K562 (cell line): ENCODE measurements around the gene TERT. TPM values are rescaled to one million over a fixed set of nuclear protein-coding genes. Genes with fewer than 3 reads are reported as not detected.

Experiments
- ATAC-seq: fragments of 200-7000 bp; cut with Tn5 transposase; 3 replicates; pipeline ENCODE4 v1.9.1; 2020; ENCODE audit warnings: moderate library complexity
- BruUV-seq: library from RNA; stranded (reverse); fragments of 400-500 nt; replicated peaks from 2 replicates; lab custom pipeline; 2021; lab: Mats Ljungman, UMichigan
- CTCF ChIA-PET: fragments of 300-600 bp; formaldehyde crosslinking; extraction: SDS; loops from one replicate; lab custom pipeline; 2021; ENCODE audit warnings: low intra/inter-chr PET ratio; lab: Yijun Ruan, JAX
- POLR2A ChIA-PET: fragments of 300-600, 350-650 bp; sonication (Branson Sonifier 250); formaldehyde crosslinking; extraction: SDS; loops from one replicate; lab custom pipeline; 2021; ENCODE audit warnings: antibody characterized with exemption, inconsistent platforms; lab: Yijun Ruan, JAX
- DNase-seq, 4 experiments: peaks; one replicate each; pipeline versions ENCODE4 v3.0.0 to v3.0.0-alpha.2; 2011 to 2018; ENCODE audit warnings: low spot score in 3 of 4, mixed read lengths in 3 of 4; ENCODE audit errors: extremely low read depth in 1 of 4
- FAIRE-seq: peaks from 2 replicates; lab custom pipeline; 2011; peaks lifted over from hg19 to GRCh38; lab: Jason Lieb, UNC
- H2AFZ ChIP-seq: 2 replicates; pipeline ENCODE4 v1.6.0; 2011; ENCODE audit warnings: low read depth, low read length, control low read depth, inconsistent platforms
- H3K27ac ChIP-seq: fragments of 200-600 bp; 3 replicates; pipeline ENCODE4 v1.8.0; 2011; ENCODE audit warnings: low read depth, mild to moderate bottlenecking, control low read depth, inconsistent platforms, low read length, moderate library complexity, mixed read lengths; ENCODE audit errors: extremely low read depth
- H3K27me3 ChIP-seq, 2 experiments: fragments of 300-600 bp in 1 of 2; 2 replicates in 1 of 2; 3 replicates in 1 of 2; pipeline versions ENCODE4 v1.6.0 to v1.8.0; 2011; ENCODE audit warnings: inconsistent platforms in 2 of 2, low read length in 2 of 2, mild to moderate bottlenecking in 1 of 2, mixed read lengths in 1 of 2, moderate library complexity in 1 of 2; ENCODE audit not compliant: control insufficient read depth in 2 of 2, insufficient read depth in 2 of 2
- H3K36me3 ChIP-seq: fragments of 300-600 bp; 3 replicates; pipeline ENCODE4 v1.8.0; 2011; ENCODE audit warnings: mild to moderate bottlenecking, low read length, inconsistent platforms; ENCODE audit not compliant: control insufficient read depth, insufficient read depth
- H3K4me1 ChIP-seq, 2 experiments: fragments of 200-600 bp in 1 of 2; replicated peaks in 1 of 2; 2 replicates in 1 of 2; 3 replicates in 1 of 2; pipeline versions ENCODE4 v1.5.1 to v1.8.0; 2011; ENCODE audit warnings: inconsistent platforms in 2 of 2, low read length in 2 of 2, mild to moderate bottlenecking in 1 of 2, mixed read lengths in 1 of 2, moderate library complexity in 1 of 2; ENCODE audit not compliant: control insufficient read depth in 2 of 2, insufficient read depth in 2 of 2
- H3K4me2 ChIP-seq: 2 replicates; pipeline ENCODE4 v1.6.1; 2011; ENCODE audit warnings: low read length, control low read depth, inconsistent platforms, mixed read lengths; ENCODE audit not compliant: insufficient read depth
- H3K4me3 ChIP-seq: fragments of 200-600 bp; sonication (generic), shearing (Covaris generic); 2 replicates; pipeline ENCODE4 v1.5.1; 2016; ENCODE audit warnings: control low read depth, inconsistent platforms
- H3K79me2 ChIP-seq: fragments of 200-600 bp; 3 replicates; pipeline ENCODE4 v1.8.0; 2011; ENCODE audit warnings: low read length, inconsistent platforms; ENCODE audit not compliant: control insufficient read depth, insufficient read depth
- H3K9ac ChIP-seq, 2 experiments: 2 replicates each; pipeline versions ENCODE4 v1.6.0 to v1.6.1; 2011; ENCODE audit warnings: low read depth in 2 of 2, low read length in 2 of 2, control low read depth in 1 of 2, inconsistent platforms in 1 of 2, mild to moderate bottlenecking in 1 of 2, mixed read lengths in 1 of 2; ENCODE audit not compliant: insufficient read depth in 1 of 2
- H3K9me1 ChIP-seq: one replicate; pipeline ENCODE4 v1.6.0; 2011; ENCODE audit warnings: inconsistent platforms, mild to moderate bottlenecking, low read length, moderate library complexity; ENCODE audit not compliant: control insufficient read depth, insufficient read depth
- H3K9me3 ChIP-seq: replicated peaks from 2 replicates; pipeline ENCODE4 v1.5.1; 2011; ENCODE audit warnings: low read depth, low read length, inconsistent platforms; ENCODE audit not compliant: control insufficient read depth, insufficient read depth
- H4K20me1 ChIP-seq: replicated peaks from 2 replicates; pipeline ENCODE4 v1.6.1; 2011; ENCODE audit warnings: low read length, inconsistent platforms, mixed read lengths; ENCODE audit not compliant: control insufficient read depth, insufficient read depth
- CTCF ChIP-seq, 3 experiments: IDR thresholded peaks in 2 of 3; conservative IDR thresholded peaks in 1 of 3; 2 replicates each; pipeline ENCODE4 v1.5.1; 2011 to 2012; ENCODE audit warnings: low read length in 3 of 3, mild to moderate bottlenecking in 3 of 3, control low read depth in 2 of 3, improper control_type of control experiment in 1 of 3, inconsistent platforms in 1 of 3, low read depth in 1 of 3, mixed read lengths in 1 of 3, moderate library complexity in 1 of 3; ENCODE audit not compliant: insufficient read depth in 2 of 3
- KDM1A ChIP-seq, 2 experiments: fragments of 450-650 bp; IDR thresholded peaks; 2 replicates each; pipeline ENCODE4 v1.6.1; 2016; ENCODE audit warnings: mild to moderate bottlenecking in 2 of 2
- MXD1 ChIP-seq: fragments of 250-450 bp; sonication (Bioruptor Pico); IDR thresholded peaks from 2 replicates; pipeline ENCODE4 v1.8.0; 2021; ENCODE audit warnings: borderline replicate concordance, mild to moderate bottlenecking, moderate library complexity; ENCODE audit not compliant: poor library complexity, severe bottlenecking
- POLR2AphosphoS5 ChIP-seq: IDR thresholded peaks from 2 replicates; pipeline ENCODE4 v1.6.1; 2011; ENCODE audit warnings: mild to moderate bottlenecking, low read depth, low read length, moderate library complexity; ENCODE audit not compliant: control insufficient read depth, insufficient read depth
- POLR2G ChIP-seq: fragments of 200-400 bp; formaldehyde crosslinking; IDR thresholded peaks from 2 replicates; pipeline ENCODE4 v1.6.1; 2017; ENCODE audit warnings: low read depth, mild to moderate bottlenecking, antibody characterized with exemption, low read length, moderate library complexity
- ZNF23 ChIP-seq: fragments of 250-450 bp; sonication (Bioruptor Pico); IDR thresholded peaks from 2 replicates; pipeline ENCODE4 v1.4.0; 2020; ENCODE audit warnings: mild to moderate bottlenecking
- ZNF444 ChIP-seq: fragments of 250-450 bp; sonication (Bioruptor Pico); IDR thresholded peaks from 2 replicates; pipeline ENCODE4 v1.4.0; 2020; ENCODE audit warnings: mild to moderate bottlenecking, moderate library complexity
- WGBS: fragments of 100-300 bp; shearing (Covaris generic); methylation state at CpG from one replicate; pipeline ENCODE4 v1.1.6; 2016; ENCODE audit warnings: low coverage, mixed read lengths; ENCODE audit not compliant: insufficient coverage; ENCODE audit errors: missing lambda C conversion rate; 5-methylcytosine and 5-hydroxymethylcytosine counted together
- in situ Hi-C: fragments of 300-500 bp; cut with MboI; formaldehyde crosslinking; loops from 4 replicates; pipeline ENCODE4 v1.15.0; 2018; ENCODE audit warnings: inconsistent platforms, mixed read lengths
- intact Hi-C: fragments of 100-400 bp; cut with micrococcal nuclease; formaldehyde crosslinking; loops from 2 replicates; pipeline ENCODE4 v1.14.2; 2022
- polyA plus RNA-seq, 8 experiments: library from polyadenylated mRNA; depleted of rRNA in 4 of 8; stranded (reverse) in 5 of 8; unstranded in 3 of 8; fragments of >200 nt; fragmentation: Nextera tagmentation in 2 of 8; fragmentation: Illumina TruSeq in 1 of 8; extraction: Ambion mirVana in 2 of 8; extraction: Trizol in 1 of 8; gene quantifications; 2 replicates each; pipeline versions ENCODE4 v1.2.1 to v1.2.3, GENCODE V29; 2011 to 2014; ENCODE audit warnings: inconsistent platforms in 1 of 8, missing spikeins in 1 of 8
- total RNA-seq, 7 experiments: library from RNA; depleted of rRNA in 6 of 7; stranded (reverse); fragments of >200 nt in 6 of 7; fragmentation: Illumina TruSeq in 2 of 7; extraction: Trizol in 2 of 7; gene quantifications; 2 replicates each; pipeline versions ENCODE4 v1.2.1 to v1.2.3, GENCODE V29; 2011 to 2021; ENCODE audit warnings: low replicate concordance in 1 of 7

The TERT gene
- total and polyA plus RNA-seq, 9 of the 15 experiments (the other 6 are each of a cell fraction or from before 2014, with no cell fraction given), result 0.08 to 4.5 (median 0.98) TPM; not detected in 1

GRCh38 chr5:1292139-1292538 is 2.7 kb downstream of the TERT start:
- Histone ChIP-seq H3K9me3 (no peaks in the 10 kb centered on the region), H2AFZ (no peak overlapping the region), H3K4me1 (peaks cover 0 to 60% of the 10 kb centered on the region in 2 experiments; a peak in 2 of 5 replicates), H3K9ac (no peak overlapping the region), H3K4me3 (no peak overlapping the region), H4K20me1 (peaks cover 9% of the 10 kb centered on the region; the same call in 1 of the 2 replicates), H3K79me2 (no peaks in the 10 kb centered on the region), H3K27me3 (peaks cover 8 to 46% of the 10 kb centered on the region in 2 experiments), H3K27ac (no peak overlapping the region), H3K4me2 (no peak overlapping the region), H3K36me3 (no peaks in the 10 kb centered on the region), H3K9me1 (no peaks in the 10 kb centered on the region)
- no TSS peak for BruUV-seq
- FAIRE-seq, result no peak
- CTCF ChIA-PET, result no interaction called here
- intact Hi-C loops, result no loop called here
- no peak for ATAC-seq
- 28% methylated on average over 6 of the region's 6 CpGs for WGBS
- POLR2A ChIA-PET, result interaction anchor here (0.6 kb wide), 1 partner anchor 287 kb away, joined by 3 read pairs; no protein-coding TSS in a partner anchor
- in situ Hi-C loops, result no loop called here
- no peak for TF ChIP-seq ZNF444 (CRISPR knock-in tag)
- no peak for TF ChIP-seq POLR2G
- TF ChIP-seq MXD1 (CRISPR knock-in tag), result no peak
- no peak for TF ChIP-seq POLR2AphosphoS5
- no peak for TF ChIP-seq ZNF23 (CRISPR knock-in tag)
- TF ChIP-seq KDM1A (IDR thresholded peaks at IDR 0.05), result no peak
- 0 out of 6 replicates have a peak, but pooled peaks of 2 of the 3 experiments have one; percentile 2 to 13 for TF ChIP-seq CTCF (IDR thresholded peaks at IDR 0.05 in 2 of 3, conservative IDR thresholded peaks at IDR 0.05 in 1 of 3; ENCODE audit: insufficient read depth in 2 of 3, low read depth in 1 of 3, low read length in 3 of 3)
- DNase-seq, result no peak
